Renal cortical epithelial cell (primary cell): ENCODE results near the gene TMEM150B. TPM values are rescaled to one million over a fixed set of nuclear protein-coding genes. Genes with fewer than 3 reads are reported as not detected.

ENCODE experiments used
- DNase-seq: peaks from one replicate; pipeline ENCODE4 v3.0.0-alpha.2; 2011; ENCODE audit warnings: low read depth
- total RNA-seq: library from RNA; depleted of rRNA; stranded (reverse); fragments of >200 nt; gene quantifications from 2 replicates; pipeline ENCODE4 v1.2.3, GENCODE V29; 2014

TMEM150B gene
- total RNA-seq, 1 donor from 2014 or later, result not detected

GRCh38 chr19:55278391-55279135, 46.6 kb downstream of the TMEM150B start:
- no peak for DNase-seq

GRCh38 chr19:55277494-55277893, 47.6 kb downstream of the TMEM150B start:
- DNase-seq, result no peak

GRCh38 chr19:55276720-55277430, 48.3 kb downstream of the TMEM150B start:
- no peak for DNase-seq

- no peak for DNase-seq
Observed at GRCh38 chr19:55275851-55276719, 49.1 kb downstream of the TMEM150B start.

- no peak for DNase-seq
Observed at GRCh38 chr19:55273978-55274707, 51.0 kb downstream of the TMEM150B start.

- DNase-seq, result no peak
Observed at GRCh38 chr19:55272142-55272541, 53.0 kb downstream of the TMEM150B start.

- no peak for DNase-seq
Observed at GRCh38 chr19:55270172-55270942, 54.8 kb downstream of the TMEM150B start.

- no peak for DNase-seq
Observed at GRCh38 chr19:55269299-55269698, 55.8 kb downstream of the TMEM150B start.

GRCh38 chr19:55266840-55267239, 58.3 kb downstream of the TMEM150B start:
- DNase-seq, result no peak

GRCh38 chr19:55266404-55266803, 58.7 kb downstream of the TMEM150B start:
- no peak for DNase-seq

- no peak for DNase-seq
Observed at GRCh38 chr19:55265723-55266386, 59.3 kb downstream of the TMEM150B start.

- no peak for DNase-seq
Observed at GRCh38 chr19:55265173-55265572, 60.0 kb downstream of the TMEM150B start.

- no peak for DNase-seq
Observed at GRCh38 chr19:55264531-55264930, 60.6 kb downstream of the TMEM150B start.

Other genes with a start within 250 kb of the TMEM150B start
- 7.0 and 40.5 TPM in 2 replicates for gene EPS8L1, start 249.5 kb downstream of the TMEM150B start, total RNA-seq
- 17.5 and 32.4 TPM in 2 replicates for gene PPP1R12C, start 207.7 kb downstream of the TMEM150B start, total RNA-seq
- gene TNNT1, start 176.1 kb downstream of the TMEM150B start, total RNA-seq, result 1.9 and 5.9 TPM in 2 replicates
- 0.15 TPM in 1 of 2 replicates, not detected in the other for gene TNNI3, start 167.6 kb downstream of the TMEM150B start, total RNA-seq
- 2.8 and 2.9 TPM in 2 replicates for gene DNAAF3, start 158.7 kb downstream of the TMEM150B start, total RNA-seq
- gene SYT5, start 145.1 kb downstream of the TMEM150B start, total RNA-seq, result 1.0 TPM in 1 of 2 replicates, not detected in the other
- 0.55 and 4.9 TPM in 2 replicates for gene PTPRH, start 115.8 kb downstream of the TMEM150B start, total RNA-seq
- 0.94 TPM in 1 of 2 replicates, not detected in the other for gene TMEM86B, start 96.6 kb downstream of the TMEM150B start, total RNA-seq
- gene PPP6R1, start 66.3 kb downstream of the TMEM150B start, total RNA-seq, result 22.1 and 74.3 TPM in 2 replicates
- 38.6 and 46.9 TPM in 2 replicates for gene HSPBP1, start 45.2 kb downstream of the TMEM150B start, total RNA-seq
- gene BRSK1, start 41.3 kb downstream of the TMEM150B start, total RNA-seq, result 0.52 and 4.5 TPM in 2 replicates
- gene KMT5C, start 14.5 kb upstream of the TMEM150B start, total RNA-seq, result 4.9 and 10.4 TPM in 2 replicates
- gene COX6B2, start 29.4 kb upstream of the TMEM150B start, total RNA-seq, result 0.25 TPM in 1 of 2 replicates, not detected in the other
- not detected in 2 replicates for gene GARIN5B, start 37.9 kb upstream of the TMEM150B start, total RNA-seq
- 3.7 and 38.4 TPM in 2 replicates for gene IL11, start 45.1 kb upstream of the TMEM150B start, total RNA-seq
- gene TMEM190, start 51.5 kb upstream of the TMEM150B start, total RNA-seq, result not detected in 2 replicates
- gene TMEM238, start 59.0 kb upstream of the TMEM150B start, total RNA-seq, result 3.4 and 13.7 TPM in 2 replicates
- 177 and 303 TPM in 2 replicates for gene RPL28, start 60.6 kb upstream of the TMEM150B start, total RNA-seq
- 13.6 and 45.3 TPM in 2 replicates for gene UBE2S, start 82.4 kb upstream of the TMEM150B start, total RNA-seq
- gene SHISA7, start 118.0 kb upstream of the TMEM150B start, total RNA-seq, result not detected in 2 replicates
- 64.3 and 69.8 TPM in 2 replicates for gene ISOC2, start 136.3 kb upstream of the TMEM150B start, total RNA-seq
- not detected in 2 replicates for gene C19orf85, start 139.4 kb upstream of the TMEM150B start, total RNA-seq
- gene ZNF628, start 151.3 kb upstream of the TMEM150B start, total RNA-seq, result 3.5 and 6.0 TPM in 2 replicates
- 21.2 and 39.4 TPM in 2 replicates for gene NAT14, start 159.8 kb upstream of the TMEM150B start, total RNA-seq
- gene SSC5D, start 163.1 kb upstream of the TMEM150B start, total RNA-seq, result 5.0 and 69.4 TPM in 2 replicates
- 2.1 TPM in 1 of 2 replicates, not detected in the other for gene SBK2, start 211.8 kb upstream of the TMEM150B start, total RNA-seq
- not detected in 2 replicates for gene SBK3, start 220.2 kb upstream of the TMEM150B start, total RNA-seq